CD4-positive, alpha-beta T cell treated with Interleukin-21 for 1 hour (primary cell): ENCODE results near the gene MAP10.
"Not testable (repeated sequence)": the region's sequence is repeated elsewhere in the genome, so short reads cannot be mapped to it uniquely, and the experiment has no call there.

Source experiments
- DNase-seq: peaks from one replicate; pipeline ENCODE4 v3.0.0-alpha.2; 2020

MAP10 gene, protein sequence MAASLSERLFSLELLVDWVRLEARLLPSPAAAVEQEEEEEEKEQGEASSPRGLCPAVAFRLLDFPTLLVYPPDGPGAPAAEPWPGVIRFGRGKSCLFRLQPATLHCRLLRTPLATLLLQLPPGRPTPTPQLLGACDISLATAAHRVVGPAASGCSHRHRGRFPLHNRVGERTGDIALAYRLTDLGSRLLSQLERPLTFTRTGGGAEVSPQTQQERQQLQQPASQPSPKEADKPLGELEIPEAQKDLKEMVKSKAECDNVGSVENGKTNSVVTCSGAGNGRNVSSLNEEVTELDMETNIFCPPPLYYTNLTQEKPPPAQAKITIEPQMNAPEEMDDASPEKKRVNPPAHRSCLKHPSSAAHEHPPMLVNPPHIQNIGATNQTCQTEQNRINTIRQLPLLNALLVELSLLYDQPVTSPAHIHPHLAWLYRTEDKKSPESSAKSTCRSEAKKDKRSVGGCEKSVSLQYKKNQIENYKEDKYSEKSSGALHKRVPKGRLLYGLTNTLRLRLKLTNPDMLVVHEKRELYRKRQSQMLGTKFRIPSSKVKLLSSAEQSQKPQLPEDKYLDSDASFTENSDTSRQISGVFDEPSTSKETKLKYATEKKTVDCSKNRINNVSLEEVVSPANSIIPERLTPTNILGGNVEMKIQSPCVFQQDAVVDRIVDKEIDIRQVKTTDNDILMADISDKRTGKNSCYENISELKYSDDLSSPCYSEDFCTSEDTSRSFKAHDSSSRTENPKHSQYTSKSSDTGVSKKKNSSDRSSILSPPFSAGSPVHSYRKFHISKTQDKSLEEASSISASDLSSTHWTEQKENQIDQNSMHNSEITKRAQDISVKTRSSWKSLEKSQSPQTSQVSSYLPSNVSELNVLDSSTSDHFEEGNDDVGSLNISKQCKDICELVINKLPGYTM

DNA sequence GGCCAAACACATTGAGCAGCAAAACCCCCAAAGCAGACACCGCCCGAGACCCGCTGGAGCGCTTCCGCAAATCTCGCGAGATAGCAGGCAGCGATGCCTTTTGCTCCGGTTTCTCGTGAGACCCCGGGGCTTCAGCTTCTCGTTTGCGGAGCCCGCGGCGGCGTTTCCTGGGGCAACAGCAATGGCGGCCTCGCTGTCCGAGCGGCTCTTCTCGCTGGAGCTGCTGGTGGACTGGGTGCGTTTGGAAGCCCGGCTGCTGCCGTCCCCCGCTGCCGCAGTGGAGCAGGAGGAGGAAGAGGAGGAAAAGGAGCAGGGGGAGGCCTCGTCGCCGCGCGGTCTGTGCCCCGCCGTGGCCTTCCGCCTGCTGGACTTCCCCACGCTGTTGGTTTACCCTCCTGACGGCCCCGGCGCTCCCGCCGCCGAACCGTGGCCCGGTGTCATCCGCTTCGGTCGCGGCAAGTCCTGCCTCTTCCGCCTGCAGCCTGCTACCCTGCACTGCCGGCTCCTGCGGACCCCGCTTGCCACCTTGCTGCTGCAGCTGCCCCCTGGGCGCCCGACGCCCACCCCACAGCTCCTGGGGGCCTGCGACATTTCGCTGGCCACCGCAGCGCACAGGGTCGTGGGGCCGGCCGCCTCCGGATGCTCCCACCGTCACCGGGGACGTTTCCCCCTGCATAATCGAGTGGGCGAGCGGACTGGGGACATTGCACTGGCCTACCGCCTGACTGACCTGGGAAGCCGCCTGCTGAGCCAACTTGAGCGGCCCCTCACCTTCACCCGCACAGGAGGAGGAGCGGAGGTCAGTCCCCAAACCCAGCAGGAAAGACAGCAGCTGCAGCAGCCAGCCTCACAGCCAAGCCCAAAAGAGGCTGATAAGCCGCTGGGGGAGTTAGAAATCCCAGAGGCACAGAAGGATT lies at the start of gene MAP10:
Gene MAP10, plus strand, starts transcription at position 148 of the 917 bp plus-strand sequence. Its CDS starts 34 bp downstream, at position 182.
- DNase-seq: peak; percentile 79

GRCh38 chr1:232764458-232765251 lies 40.6 kb upstream of the MAP10 start:
- DNase-seq: no peak

DNA sequence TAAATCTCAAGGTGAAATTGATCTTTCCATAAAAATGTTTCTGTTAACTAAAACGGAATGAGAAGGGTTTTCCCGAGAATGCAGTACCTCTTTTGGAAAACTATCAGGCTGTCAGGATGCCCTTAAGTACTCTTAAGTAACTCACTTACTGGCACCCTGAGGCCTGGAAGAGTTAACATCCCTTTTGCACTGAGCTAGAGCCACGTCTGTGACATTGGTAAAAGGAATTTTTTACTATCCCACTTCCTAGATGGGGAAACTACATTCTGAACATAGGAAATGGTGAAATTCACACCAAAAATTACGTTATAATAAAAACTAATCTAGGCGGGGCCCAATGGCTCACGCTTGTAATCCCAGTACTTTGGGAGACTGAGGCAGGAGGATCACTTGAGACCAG lies 39.7 kb upstream of the MAP10 start:
- no peak for DNase-seq

GRCh38 chr1:232766241-232766890 lies 38.9 kb upstream of the MAP10 start:
- DNase-seq: no peak

- DNase-seq: no peak
Measured at GRCh38 chr1:232766904-232767303, 38.3 kb upstream of the MAP10 start.

- DNase-seq: no peak
Measured at GRCh38 chr1:232767305-232768074, 37.7 kb upstream of the MAP10 start.

GRCh38 chr1:232768793-232769192 lies 36.4 kb upstream of the MAP10 start:
- DNase-seq: no peak

GRCh38 chr1:232769733-232770132 lies 35.5 kb upstream of the MAP10 start:
- DNase-seq: no peak

- no peak for DNase-seq
Measured at GRCh38 chr1:232773752-232774151, 31.5 kb upstream of the MAP10 start.

DNA sequence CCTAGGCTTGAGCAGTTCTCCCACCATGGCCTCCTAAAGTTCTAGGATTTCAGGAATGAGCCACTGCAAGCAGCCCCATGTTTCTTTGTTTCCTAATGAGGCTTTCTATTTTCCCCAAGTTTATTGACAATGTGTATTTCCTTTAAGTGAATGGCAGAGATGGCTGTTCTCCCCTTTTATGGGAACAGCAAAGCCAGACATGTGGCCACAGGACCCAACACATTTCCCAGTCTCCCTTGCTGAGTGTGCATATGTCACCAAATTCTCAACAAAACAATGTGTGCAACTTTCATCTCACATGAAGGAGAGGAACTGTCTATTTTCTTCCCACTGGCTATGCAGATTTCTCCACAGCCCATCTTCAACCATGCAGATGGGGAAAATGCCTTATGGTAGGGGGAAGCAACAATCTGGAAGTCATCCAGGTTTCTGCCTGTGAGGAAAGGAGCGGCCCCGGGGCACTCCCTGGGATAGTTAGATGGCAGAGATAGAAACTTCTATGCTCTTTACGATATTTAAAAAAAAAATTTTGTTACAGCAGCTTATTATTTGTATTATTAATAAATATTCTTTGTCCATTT lies 28.6 kb upstream of the MAP10 start:
- DNase-seq: no peak

DNA sequence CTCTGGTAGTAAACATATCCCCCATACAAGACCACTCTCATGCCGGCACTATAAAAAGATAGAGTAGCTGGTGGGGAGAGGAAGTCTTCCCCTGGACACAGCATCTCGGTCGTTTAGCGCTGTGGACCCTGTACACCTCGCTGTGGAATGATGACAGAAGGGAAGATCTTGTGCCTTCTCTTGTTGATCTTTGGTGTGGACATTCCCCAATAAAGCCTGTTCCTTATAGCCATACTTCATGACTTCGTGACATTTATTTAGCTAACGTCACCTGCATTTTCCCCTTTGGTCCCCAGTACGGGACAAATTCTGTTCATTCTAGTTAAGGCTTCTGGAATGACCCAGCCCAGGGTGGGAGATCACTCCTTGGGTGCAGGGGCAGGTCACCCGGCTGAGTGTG lies 24.9 kb upstream of the MAP10 start:
- DNase-seq: no peak

- DNase-seq: no peak
Measured at GRCh38 chr1:232784794-232785193, 20.4 kb upstream of the MAP10 start.

GRCh38 chr1:232785630-232786029 lies 19.6 kb upstream of the MAP10 start:
- DNase-seq: not testable (repeated sequence)

- DNase-seq: no peak
Measured at GRCh38 chr1:232786845-232787455, 18.3 kb upstream of the MAP10 start.

GRCh38 chr1:232788235-232788872 lies 16.9 kb upstream of the MAP10 start:
- DNase-seq: no peak

DNA sequence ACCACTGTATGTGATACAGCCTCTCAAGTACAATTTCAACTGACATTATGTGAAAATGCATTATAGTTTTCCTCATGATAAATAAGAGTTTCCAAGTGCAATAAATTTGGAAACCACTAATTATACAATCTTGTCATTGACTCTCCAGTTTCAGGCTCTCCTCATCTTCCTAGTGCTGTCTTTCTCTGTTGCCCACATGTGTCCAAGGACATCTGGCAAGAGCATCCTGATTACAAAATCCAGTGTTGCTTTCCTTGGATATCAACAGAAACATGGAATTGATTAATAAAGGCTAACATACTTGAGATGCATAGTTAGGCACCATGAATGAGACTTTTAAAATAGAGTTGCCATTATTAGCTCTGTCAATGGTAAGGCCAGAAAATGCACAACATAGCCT lies 15.6 kb upstream of the MAP10 start:
- DNase-seq: no peak

DNA sequence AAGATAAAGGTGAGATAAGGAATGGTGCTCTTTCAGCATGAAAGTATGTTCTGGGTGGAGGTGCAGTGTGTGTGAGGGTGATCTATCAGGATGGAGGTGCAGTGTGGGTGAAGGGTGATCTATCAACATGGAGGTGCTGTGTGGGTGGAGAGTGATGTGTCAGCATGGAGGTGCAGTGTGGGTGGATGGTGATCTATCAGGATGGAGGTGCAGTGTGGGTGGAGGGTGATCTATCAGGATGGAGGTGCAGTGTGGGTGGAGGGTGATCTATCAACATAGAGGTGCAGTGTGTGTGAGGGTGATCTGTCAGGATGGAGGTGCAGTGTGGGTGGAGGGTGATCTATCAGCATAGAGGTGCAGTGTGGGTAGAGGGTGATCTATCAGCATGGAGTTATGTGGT lies 12.3 kb upstream of the MAP10 start:
- no peak for DNase-seq

DNA sequence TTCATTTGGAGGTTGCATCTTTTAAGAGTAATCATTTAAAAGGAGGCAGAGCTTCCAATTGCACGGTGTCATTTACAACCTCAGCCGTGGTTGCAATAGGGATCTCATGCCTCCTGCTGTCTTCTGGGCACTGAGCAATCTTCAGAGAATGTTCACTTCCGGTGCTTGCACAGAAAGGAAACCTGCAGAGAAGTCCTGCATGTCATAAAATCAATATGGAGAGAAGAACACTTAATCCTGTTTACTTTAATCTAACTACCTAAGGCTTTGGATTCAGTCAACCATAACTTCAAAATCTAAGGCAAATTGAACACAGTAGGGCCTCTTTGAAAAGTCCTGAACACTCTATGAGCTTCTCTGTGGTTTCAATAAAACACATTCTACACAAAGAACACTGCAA lies 11.3 kb upstream of the MAP10 start:
- peak; percentile 9 for DNase-seq

GRCh38 chr1:232795497-232796053 lies 9.6 kb upstream of the MAP10 start:
- DNase-seq: no peak
